Umbilical cord (tissue), 2 donors: Measurements from ENCODE around the gene ANKDD1A. TPM values are rescaled to one million over a fixed set of nuclear protein-coding genes. Genes with fewer than 3 reads are reported as not detected.

Source experiments
- DNase-seq: peaks from one replicate; pipeline ENCODE4 v3.0.0-alpha.2; 2015; ENCODE audit warnings: low spot score
- total RNA-seq: library from RNA; depleted of rRNA; stranded (reverse); fragments of >200 nt; gene quantifications from one replicate; pipeline ENCODE4 v1.2.3, GENCODE V29; 2014; ENCODE audit warnings: low replicate concordance; ENCODE audit not compliant: insufficient read depth

Gene ANKDD1A
- total RNA-seq, 1 donor from 2014 or later: 5.3 TPM

DNA sequence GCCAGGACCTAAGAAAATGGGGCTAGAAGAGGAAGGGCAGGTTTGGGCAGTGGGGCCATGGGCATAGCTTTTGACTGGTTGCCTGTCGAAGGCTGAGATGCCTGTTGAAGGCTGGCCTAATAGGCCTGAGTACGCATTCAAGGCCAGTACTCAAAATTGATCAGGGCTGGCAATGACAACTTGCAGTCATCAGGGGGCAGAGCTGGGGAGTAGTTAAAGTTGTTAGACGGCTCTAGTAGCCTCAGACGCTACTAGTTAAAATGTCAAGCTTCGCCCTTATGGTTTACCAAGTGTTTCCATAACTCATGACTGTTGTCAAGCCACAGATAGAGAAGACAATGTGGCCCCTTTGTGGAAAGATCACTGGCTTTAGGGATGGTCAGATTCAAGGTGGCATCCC lies 49.3 kb downstream of the ANKDD1A start:
- no peak for DNase-seq

DNA sequence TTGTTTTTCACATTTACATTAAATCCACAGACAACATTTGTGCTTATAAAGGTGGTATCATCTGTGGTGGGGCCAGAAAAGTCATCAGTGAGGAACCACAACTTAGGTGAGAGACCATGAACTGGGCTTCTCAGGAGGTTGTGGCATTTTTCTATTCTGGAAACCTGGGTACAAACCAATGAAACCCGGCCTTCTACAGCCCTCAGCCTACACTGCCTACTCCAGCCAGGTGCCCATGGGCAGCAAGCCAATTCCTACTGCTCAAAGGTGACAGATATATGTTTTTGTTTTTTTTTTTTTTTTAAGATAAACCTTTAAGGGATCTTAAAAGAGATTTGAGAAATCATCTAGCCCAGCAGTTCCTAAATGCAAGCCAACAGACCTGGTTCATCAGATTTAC lies 57.7 kb downstream of the ANKDD1A start:
- no peak for DNase-seq

DNA sequence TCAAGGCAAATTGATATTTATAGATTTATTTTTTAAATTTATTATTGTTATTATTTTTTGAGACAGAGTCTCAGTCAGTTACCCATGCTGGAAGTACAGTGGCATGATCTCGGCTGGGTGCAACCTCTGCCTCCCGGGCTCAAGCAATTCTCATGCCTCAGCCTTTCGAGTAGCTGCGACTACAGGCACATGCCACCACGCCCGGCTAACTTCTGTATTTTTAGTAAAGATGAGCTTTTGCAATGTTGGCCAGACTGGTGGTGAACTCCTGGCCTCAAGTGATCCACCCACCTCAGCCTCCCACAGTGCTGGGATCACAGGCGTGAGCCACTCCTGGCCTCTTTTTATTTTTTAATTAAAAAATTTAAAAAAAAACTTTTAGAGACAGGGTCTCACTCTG lies 59.0 kb downstream of the ANKDD1A start:
- no peak for DNase-seq

DNA sequence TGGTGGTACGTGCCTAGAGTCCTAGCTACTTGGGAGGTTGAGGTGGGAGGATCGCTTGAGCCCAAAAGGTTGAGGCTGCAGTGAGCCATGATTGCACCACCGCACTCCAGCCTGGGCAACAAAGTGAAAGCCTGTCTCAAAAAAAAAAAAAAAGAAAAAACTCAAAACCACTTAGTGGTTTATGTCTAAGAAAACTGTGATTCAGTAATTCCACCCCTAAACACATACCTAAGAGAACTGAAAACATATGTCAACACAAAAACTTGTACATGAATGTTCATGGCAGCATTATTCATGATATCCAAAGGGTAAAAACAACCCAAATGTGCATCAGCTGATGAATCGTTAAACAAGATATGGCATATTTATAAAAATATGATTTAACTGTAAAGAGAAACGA lies 63.7 kb downstream of the ANKDD1A start:
- DNase-seq: no peak

DNA sequence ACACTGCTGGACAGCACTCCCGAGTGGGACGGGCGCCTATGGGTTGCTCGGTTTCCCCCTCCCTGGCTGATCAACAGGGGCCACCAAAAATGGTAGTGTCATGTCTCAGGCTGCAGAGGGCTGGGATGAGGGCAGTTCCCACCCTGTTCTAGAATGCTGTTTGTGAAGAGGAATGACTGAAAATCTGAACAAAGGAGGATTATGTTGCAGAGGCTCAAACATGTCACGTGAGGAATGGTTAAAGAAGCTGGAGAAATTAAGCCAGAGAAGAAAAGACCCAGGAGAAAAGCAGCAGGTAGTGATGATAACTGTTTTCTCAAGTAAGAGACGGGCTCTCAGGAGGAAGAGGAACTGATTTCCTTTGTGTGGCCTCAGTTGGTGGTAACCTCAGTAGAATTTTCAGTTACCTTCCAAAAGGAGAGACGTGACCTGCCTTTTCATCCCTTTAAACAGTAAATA lies 67.6 kb downstream of the ANKDD1A start:
- DNase-seq: no peak

DNA sequence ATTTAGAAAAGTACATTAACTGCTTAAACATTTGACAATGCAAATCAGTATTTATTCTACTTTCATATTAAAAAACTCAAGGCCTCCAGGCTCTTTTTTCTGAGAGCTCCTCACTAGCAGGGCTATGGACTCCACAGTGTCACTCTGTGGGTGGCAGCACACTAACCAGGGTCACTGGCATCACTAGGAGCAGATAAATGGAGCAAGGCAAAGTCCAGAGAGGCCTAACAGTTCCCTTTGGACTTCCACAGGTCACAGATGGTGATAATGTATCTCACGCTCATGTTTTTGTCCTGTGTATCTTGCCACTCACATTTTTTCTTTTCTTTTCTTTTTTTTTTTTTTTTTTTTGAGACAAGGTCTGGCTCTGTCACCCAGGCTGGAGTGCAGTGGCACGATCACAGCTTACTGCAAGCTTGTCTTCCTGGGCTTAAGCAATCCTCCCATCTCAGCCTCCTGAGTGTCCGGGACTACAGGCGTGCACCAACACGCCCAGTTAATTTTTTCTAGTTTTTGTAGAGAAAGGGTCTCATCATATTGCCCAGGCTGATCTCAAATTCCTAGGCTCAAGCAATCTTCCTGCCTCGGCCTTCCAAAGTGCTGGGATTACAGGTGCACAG lies 70.2 kb downstream of the ANKDD1A start:
- DNase-seq: no peak

DNA sequence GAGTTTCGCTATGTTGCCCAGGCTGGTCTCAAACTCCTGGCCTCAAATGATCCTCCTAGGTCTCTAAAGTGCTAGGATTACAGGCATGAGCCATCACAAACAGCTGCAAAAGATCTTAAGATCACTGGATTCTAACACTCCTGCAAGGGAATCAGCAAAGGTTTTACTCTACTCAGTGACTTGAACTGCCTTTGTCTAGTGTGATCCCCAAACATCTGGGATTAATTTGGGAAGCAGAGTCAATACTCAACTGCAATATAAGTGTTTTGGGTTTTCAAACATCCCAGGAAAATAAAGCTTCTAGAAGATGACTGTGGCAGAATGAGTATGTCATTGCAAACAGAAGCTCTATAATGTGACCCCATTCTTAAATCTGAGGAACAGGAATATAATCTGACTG lies 70.8 kb downstream of the ANKDD1A start:
- DNase-seq: no peak

DNA sequence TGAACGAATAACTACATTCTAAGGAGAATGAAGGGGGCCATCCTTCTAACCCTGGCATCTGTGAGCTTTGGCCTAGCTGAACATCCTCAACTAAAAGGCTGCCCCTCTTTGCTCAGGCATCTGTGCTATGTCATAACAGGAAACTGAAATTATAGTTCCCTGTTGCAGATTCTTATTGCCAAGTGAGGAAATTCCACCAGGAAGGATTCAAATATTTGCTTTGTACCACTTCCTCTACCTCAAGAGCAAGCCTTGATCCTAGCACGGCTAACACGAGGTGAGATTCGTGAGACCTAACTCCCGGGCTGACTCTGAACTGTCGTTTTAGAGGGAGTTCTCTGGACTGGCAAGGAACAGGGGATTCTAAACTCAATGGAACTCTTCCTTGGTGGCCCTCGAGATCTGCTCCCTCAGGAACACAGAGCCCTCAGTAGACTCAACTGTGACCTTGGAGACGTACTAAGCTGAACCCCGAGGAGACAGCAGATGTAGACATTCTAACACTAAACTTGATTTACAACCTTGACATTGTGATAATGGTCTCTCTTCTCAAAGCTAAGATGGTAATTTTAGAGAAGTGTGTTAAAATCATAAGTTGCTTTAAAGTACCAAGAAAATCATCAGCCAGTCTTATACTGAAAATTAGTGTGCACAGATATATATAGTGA lies 73.8 kb downstream of the ANKDD1A start:
- peak; percentile 32 for DNase-seq

DNA sequence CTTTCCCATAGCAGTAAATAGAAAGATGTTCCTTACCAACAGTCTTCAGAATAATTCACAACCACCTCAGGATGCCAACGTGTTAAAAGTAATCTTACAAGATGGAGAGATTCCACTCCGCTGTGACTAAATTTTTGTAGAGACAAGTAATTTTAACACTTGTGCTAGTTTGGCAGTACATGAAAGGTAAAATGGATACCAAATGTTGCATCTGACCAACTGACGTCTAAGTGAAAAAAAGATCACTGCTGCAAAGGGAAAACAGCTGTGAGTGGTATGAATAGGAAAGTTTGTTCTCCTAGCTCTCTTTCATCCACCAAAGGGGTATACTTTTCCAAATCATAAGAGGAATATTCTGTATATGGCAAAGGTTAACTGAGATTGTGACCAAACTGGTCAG lies 75.4 kb downstream of the ANKDD1A start:
- DNase-seq: no peak

DNA sequence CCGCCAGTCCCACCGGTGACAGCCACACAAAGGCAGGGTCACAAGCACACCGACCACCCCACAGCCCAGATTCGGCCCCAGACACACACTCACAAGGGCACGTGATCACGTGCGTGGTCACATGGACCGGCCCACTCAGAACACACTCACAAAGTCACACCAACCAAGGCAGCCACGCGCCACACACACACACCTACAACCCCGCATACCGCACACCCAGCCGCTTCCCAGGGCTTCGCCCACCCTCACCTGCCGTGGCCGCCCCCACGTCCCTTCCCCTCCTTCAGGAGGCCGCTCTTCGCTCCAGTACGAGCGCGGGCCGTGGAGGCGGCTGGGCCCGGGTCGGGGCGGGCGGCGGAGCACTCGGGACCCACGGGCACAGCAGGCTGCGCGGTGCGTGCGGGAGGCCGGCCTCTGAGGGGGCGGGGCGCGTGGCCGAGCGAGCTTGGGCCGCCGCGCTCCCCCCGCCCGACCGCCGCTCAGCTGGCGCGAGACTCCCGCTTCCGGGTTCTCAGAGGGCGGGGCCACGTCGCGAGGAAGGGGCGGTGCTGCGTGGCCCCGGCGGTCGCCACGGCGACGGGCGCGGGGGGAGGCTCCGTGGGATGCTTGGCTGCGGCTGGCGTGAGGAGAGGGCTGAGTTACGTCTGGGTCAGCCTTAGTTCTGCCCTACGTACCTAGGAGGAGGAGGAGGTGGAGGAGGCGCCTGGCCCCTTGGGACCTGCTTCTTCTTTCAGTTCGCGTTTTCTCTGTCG lies 77.9 kb downstream of the ANKDD1A start, which contains the start of gene SPG21:
SPG21 (minus strand) TSS at position 499 of the 752 bp plus-strand sequence. CDS start 6,345 bp downstream, outside the sequence.
- peak; percentile 97 for DNase-seq

DNA sequence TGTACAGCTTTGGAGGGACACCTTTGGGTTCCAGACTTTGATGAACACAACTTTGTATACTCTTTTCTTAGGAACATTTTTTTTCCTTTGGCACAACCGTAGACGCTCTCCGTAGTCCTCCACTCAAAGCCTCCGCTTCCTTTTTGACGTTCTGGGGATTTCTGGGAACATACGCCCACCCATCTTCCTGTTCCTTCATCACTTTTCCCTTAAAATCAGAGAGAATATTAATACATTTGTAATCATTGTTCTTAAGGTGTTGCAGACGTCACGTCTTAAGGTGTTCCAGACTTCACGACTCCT lies 78.4 kb downstream of the ANKDD1A start:
- DNase-seq: no peak

DNA sequence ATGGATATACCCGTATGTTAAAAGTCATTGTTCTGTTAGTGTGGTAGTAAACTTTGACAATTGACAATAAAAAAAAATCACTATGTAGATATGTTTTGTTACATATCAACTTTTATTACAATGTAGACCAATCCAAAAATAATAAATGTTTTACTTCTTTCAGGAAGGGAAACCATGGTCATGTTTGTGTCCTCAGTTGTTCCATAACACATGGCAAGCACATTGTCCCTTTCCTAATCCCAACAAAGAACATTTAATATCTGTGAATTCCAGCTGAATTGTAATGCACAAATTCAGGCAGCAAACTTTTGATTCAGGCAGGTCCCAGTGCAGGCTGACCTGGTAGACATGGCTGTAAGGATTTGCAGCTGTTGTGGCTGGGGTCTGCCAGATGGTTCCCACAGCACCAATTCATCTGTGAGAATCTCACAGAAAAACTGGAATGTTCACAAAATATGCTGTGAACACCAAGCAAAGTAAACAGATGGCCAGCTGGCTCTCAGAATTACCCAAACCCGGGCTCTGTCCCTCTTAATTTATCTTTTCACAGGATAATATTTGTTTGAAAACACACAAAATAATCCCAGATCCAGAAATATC lies 79.9 kb downstream of the ANKDD1A start:
- no peak for DNase-seq

DNA sequence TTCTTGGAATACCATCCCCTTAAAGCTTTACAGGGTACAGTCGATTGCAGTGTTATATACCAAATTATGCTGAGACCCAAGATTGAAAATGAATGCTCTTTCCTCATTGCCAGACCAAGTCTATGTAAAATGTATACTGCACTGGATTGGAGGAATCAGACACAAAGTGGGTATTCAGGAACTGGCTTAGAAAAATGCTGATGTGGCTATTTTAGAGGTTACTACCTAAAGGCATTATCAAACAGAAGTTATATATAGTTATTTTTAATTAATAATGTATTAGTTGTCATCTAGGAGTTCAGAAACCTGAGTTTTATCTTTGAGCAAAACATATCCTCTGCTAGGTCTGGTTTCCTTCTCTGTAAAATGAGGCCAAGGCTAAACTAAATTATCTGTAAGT lies 81.6 kb downstream of the ANKDD1A start:
- DNase-seq: no peak

DNA sequence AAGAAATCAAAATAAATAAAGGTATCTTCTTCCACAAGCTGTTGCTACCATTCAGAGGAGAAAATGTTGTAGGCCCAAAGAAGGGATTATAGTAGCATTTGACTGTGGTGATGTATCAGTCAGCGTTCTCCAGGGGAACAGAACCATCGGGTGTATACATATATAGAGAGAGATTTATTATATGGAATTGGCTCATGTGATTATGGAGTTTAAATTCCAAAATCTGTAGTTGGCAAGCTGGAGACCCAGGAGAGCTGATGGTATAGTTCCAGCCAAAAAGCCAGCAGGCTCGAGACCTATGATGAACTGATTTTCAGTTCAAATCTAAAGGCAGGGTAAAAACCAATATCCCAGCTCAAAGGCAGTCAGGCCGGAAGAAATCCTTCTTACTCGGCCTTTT lies 85.4 kb downstream of the ANKDD1A start:
- DNase-seq: peak; percentile 62

DNA sequence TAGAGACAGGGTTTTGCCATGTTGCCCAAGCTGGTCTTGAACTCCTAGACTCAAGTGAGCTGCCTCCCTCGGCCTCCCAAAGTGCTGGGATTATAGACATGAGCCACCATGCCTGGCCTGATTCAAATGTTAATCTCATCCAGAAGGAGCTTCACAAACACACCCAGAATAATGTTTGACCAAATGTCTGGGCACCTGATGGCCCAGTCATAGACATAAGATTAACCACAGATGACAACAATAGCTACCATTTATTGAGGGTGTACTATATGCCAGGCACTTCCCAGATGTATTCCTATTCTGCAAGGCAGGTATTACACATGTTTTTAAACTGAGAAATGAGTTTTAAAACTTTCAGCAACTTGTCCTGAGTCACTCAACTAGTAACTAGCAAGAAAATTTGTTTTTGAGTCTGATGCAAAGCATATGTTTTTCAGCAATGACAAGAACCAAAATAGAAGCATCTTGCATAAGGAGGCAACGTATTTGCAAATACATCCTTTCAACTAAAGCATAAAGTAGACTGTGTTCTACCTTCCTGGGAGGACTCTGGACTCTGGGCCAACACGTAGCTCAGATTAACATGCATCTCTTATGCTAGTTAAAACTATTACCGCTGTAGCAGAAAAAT lies 86.2 kb downstream of the ANKDD1A start:
- peak; percentile 12 for DNase-seq

DNA sequence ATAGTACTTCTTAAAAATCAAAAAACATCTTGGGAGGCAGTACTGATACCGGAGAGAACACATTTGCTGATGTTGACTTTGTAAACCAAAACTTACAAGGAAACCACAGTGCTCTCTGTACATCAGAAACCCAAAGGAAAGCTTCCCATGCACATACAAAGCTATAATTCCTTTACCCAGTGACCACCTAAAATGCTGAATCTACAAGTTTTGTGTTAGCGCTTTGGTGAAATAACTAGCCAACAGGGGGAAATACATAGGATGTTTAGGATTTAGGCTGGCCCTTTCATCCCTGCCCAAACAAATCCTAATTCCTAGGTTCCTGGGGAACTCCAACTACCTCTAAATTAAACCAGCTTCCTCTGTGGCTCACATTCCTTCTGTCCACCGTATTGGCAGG lies 93.3 kb downstream of the ANKDD1A start:
- no peak for DNase-seq

DNA sequence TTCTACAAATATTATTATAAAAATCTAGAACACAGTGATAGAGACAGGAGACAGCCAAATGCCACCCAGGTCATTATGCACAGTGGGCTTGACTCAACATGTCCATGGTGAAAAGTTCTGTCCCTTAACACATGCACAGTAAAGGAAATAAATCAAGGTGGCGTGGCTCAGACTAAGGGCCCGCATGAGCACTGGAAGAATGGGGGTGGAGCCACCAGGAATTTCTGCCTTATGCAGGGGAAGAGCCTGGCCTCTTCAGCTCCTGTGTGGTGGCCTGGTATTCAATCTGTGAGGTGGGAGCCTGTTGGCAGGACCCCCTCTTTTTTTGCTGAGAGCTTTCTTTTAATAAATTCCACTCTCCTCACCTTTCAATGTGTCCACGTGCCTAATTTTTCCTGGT lies 95.2 kb downstream of the ANKDD1A start:
- DNase-seq: no peak

Other genes starting within 250 kb of the ANKDD1A start
- 7.0 TPM for gene RBPMS2, start 136.3 kb upstream of the ANKDD1A start, total RNA-seq
- gene PIF1, start 86.3 kb upstream of the ANKDD1A start, total RNA-seq: 1.7 TPM
- 29.4 TPM for gene PLEKHO2, start 70.0 kb upstream of the ANKDD1A start, total RNA-seq
- gene SPG21, start 78.0 kb downstream of the ANKDD1A start, total RNA-seq: 49.1 TPM
- 42.9 TPM for gene MTFMT, start 117.7 kb downstream of the ANKDD1A start, total RNA-seq
- gene SLC51B, start 133.5 kb downstream of the ANKDD1A start, total RNA-seq: not detected
- 107 TPM for gene RASL12, start 156.1 kb downstream of the ANKDD1A start, total RNA-seq
- not detected for gene KBTBD13, start 164.8 kb downstream of the ANKDD1A start, total RNA-seq
- gene UBAP1L, start 203.3 kb downstream of the ANKDD1A start, total RNA-seq: 2.2 TPM
- 11.6 TPM for gene PDCD7, start 221.9 kb downstream of the ANKDD1A start, total RNA-seq